Measurements from ENCODE around the gene UBL3.

GRCh38 chr13:29889111-29889510 is 38.7 kb upstream of the UBL3 start:
- TF ChIP-seq, protein P1, sequence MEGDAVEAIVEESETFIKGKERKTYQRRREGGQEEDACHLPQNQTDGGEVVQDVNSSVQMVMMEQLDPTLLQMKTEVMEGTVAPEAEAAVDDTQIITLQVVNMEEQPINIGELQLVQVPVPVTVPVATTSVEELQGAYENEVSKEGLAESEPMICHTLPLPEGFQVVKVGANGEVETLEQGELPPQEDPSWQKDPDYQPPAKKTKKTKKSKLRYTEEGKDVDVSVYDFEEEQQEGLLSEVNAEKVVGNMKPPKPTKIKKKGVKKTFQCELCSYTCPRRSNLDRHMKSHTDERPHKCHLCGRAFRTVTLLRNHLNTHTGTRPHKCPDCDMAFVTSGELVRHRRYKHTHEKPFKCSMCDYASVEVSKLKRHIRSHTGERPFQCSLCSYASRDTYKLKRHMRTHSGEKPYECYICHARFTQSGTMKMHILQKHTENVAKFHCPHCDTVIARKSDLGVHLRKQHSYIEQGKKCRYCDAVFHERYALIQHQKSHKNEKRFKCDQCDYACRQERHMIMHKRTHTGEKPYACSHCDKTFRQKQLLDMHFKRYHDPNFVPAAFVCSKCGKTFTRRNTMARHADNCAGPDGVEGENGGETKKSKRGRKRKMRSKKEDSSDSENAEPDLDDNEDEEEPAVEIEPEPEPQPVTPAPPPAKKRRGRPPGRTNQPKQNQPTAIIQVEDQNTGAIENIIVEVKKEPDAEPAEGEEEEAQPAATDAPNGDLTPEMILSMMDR (IDR thresholded peaks at IDR 0.05), result no peak
- no peak for TF ChIP-seq POLR2A (IDR thresholded peaks at IDR 0.05)

All from ovary (tissue), 3 donors.